OCI-LY3 (cell line): ENCODE measurements around the gene CCDC154.

Experiments used
- EZH2phosphoT487 ChIP-seq: fragments of 200-600 bp; shearing (Covaris generic); IDR thresholded peaks from 2 replicates; pipeline ENCODE4 v1.6.1; 2018; ENCODE audit warnings: antibody characterized with exemption, mixed run types, low read depth
- TF ChIP-seq, protein P1 (sequence below): fragments of 200-600, 300-600 bp; sonication (generic); IDR thresholded peaks from 2 replicates; pipeline ENCODE4 v1.5.1; 2014; ENCODE audit warnings: antibody characterized with exemption, low read length, low read depth

DNA sequence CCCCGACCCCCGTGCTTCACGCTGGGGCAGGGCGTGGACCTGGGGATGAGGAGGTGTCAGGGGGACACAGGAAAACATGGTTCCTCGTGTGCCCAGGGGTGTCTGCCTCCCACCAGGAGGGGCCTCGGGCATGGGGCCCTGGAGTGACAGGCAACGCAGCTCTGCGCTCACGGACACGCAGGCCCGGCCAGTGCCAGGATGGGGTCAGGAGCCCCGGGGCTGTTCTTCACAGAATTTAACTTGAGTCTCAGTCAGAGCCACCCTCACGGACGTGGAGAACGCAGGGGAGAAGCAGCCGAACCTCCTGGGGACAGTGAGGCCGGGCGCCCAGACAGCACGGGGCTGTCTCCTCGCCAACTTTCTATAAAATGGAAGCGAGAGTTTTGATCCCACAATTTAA is 46.6 kb downstream of the CCDC154 start:
- TF ChIP-seq, protein P1, sequence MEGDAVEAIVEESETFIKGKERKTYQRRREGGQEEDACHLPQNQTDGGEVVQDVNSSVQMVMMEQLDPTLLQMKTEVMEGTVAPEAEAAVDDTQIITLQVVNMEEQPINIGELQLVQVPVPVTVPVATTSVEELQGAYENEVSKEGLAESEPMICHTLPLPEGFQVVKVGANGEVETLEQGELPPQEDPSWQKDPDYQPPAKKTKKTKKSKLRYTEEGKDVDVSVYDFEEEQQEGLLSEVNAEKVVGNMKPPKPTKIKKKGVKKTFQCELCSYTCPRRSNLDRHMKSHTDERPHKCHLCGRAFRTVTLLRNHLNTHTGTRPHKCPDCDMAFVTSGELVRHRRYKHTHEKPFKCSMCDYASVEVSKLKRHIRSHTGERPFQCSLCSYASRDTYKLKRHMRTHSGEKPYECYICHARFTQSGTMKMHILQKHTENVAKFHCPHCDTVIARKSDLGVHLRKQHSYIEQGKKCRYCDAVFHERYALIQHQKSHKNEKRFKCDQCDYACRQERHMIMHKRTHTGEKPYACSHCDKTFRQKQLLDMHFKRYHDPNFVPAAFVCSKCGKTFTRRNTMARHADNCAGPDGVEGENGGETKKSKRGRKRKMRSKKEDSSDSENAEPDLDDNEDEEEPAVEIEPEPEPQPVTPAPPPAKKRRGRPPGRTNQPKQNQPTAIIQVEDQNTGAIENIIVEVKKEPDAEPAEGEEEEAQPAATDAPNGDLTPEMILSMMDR, result no peak
- no peak for TF ChIP-seq EZH2phosphoT487
